Fibroblast of peridontal ligament (primary cell): ENCODE measurements around the gene CNKSR3.

ENCODE experiments used
- DNase-seq: peaks from one replicate; pipeline ENCODE4 v3.0.0-alpha.2; 2010; ENCODE audit errors: extremely low read depth

Gene CNKSR3

DNA sequence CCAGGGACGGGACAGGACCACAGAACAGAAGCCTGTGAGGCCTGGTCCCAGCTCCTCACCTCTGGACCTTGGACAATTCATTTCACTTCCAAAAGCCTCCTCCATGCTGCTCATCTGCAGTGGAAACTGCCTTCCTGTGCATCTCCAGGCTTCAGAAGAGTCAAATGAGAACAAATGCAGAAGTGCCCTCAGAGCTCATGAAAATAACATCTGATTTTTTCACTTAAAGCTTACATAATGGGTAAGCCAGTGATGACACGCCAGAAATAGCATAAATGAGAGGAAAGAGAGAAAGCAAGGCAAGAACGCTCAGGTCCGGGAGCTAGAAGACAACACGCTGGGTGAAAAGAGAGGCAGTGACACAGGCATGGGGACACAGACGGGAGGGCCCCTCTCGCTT lies 7.9 kb downstream of the CNKSR3 start:
- DNase-seq, result no peak

DNA sequence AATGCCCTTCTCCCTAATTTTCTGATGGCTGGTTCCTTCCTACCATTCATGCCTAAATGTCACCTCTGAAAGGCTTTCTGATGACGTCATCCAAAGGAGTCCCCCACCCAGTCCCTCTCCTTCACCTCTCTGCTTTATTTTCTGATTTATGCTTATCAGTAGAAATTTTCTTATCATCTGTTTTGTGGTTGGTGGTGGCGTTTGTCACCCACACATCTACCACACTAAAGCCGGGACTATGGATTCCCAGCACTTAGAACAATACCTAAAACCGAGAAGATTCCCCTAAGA lies 9.0 kb downstream of the CNKSR3 start:
- no peak for DNase-seq

DNA sequence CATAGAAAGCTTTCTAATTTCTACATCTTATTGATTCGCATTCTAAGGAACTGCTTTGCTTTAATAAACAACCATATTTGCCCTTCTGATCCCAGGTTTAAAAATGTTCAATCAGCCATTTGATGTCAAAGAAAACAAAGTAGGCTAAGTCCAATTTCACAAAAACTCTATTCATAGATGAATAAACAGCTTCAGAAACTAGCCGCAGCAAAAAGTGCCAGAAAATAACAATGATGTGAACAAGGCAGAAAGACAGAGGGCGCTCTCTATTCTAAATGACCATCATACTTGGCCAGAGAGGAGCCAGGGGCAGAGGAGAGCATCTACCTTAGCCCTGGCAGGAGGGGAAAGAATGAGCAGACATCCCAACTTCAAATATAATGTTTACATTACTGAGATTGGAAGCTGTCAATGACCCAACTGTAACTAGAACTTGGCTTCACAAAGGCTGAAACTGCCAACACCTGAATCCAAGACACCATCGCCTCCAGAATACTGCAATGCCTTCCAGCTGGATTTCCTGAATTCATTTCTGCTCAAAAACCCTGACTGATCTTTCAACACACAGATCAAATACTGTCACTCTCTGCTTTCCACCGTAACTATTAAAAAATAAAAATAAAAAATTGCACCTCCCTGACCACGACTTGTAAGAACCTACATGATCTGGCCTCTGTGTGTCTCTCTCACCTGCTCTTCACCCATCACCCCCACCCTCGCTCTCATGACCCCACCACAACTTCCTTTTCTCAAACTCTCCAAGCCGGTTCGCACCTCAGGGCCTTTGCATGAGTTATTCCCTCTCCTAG lies 9.5 kb downstream of the CNKSR3 start:
- no peak for DNase-seq

DNA sequence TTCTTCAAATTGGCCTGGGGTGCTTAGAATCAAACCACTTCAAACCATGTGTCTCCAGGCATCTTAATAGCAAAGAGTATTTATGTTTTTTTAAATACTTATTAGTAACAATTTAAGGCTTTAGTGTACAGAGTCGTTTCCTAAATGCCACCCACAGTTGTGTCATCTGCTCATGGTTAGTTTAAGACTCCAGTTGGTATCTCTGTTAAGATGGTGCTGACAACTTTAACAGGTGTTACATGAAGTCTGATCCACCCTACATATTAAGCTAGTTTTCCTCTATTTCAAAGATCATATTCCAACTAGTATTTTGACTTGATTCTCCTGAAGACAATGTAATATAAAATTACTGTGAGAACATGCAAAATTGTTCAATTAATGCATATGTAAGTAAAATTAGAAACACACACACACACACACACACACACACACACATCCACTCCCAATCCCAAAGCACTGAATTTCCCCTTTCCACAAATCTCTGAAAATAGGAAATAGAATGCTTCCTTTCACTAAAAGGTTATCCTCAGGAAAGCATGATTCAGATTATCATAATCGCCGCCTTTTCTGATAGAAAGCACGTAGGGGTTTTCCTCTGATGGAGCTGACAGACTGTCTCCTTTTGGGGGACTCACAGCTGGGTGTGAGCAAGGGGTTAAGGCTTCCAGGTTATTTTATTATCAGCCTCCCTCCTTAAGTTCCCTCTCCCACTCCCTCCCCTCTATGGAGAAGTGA lies 10.5 kb downstream of the CNKSR3 start:
- no peak for DNase-seq

DNA sequence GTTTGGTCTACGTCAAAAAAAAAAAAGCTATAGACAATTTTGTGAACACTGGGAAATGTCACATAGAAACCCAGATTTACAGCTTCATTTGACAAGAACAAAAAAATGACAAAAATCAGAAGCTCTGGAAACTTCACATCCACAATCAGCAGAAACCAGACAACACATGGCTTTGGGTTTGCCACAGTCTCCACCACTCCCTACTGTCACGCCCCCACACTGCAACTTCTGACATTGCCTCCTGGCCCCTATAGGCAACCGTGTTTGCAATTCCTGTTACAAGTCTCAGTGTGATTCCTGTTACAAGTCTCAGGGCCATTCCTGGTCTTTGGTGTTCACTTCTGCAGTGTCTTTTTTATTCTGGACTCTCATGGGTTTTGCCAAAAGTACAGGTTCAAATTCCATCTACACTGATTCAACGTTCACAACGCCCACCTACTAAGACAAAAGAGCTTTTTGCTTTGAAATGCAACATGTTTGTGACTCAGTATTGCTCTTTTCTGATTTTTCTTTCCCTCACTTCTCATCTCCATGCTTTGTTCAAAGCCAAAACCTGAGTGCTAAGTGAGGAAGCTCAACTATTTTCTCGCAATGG lies 12.0 kb downstream of the CNKSR3 start:
- DNase-seq, result no peak

DNA sequence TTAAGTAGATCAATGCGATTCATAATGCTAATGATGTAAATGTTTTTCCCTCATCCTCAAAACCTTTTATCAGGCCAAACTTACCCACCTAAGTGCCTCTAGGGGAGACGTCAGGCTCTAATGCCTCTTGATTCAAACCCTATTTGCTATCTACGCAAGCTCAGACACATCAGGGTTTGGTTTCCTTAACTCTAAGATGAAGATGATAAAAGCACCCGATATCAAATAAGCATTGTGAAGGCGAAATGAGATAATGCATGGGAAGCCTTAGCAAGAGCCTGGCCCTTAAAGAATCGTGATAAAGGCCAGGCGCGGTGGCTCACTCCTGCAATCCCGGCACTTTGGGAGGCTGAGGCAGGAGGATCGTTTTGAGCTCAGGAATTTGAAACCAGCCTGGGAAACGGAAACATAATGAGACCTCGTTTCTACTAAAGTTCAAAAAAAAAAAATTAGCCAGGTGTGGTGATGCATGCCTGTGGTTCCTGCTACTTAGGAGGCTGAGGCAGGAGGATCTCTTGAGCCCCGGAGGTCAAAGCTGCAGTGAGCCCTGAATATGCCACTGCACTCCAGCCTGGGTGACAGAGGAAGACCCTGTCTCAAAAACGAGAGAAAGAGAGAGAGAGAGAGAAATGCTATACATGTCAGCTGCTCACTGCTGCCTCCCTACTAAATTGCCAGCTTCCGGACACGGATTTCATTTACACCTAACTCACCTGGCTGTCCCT lies 13.5 kb downstream of the CNKSR3 start:
- DNase-seq, result no peak

DNA sequence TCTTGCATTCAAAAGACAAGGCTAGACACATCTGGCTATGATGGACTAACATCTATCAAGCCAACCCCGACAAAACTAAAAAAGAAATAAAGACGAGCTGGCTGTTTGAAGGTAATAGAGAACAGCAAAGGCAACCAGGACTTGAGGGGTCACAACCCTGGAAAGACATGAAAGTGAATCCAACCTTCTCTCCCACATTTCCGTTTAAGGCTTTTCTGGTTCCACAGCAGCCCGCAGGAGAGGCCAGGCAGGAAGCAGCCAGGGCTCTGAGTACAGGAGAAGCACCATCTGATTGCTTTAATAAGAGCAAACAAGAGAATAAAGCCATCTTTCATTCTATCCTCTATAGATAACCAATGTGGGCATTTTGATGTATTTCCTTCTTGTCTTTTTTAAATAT lies 14.3 kb downstream of the CNKSR3 start:
- DNase-seq, result no peak

DNA sequence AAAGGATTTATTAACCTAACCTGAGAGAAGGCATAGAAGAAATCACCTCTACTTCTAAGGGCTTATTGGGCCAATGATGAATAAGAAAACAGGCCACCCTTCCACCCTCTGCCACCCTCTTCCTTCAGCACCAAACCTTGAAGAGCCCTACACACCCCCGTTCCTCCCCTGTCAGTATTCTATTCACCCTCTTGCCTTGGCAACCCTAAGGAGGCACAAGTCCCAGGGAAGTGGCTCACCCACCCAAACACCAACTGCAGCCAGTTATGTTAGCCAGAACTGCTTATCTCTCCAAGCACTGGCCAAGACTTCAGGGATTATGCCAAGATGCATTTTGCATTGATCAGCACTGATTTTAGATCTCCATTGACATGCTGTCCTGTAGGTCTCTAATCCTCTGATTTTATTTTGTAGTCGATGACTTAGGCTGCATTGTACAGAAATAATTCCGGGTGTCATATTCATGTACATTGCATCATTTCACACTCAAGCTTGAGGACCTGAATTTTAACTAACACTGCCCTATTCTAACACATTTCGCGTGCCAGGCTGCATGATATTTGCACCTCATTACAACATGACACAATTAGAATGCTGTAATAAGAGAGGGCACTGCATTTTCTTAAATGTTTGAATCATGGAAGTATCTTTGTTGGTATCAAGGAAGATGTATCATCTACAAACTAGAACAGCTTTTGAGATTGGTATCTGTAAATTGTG lies 15.7 kb downstream of the CNKSR3 start:
- DNase-seq, result no peak

DNA sequence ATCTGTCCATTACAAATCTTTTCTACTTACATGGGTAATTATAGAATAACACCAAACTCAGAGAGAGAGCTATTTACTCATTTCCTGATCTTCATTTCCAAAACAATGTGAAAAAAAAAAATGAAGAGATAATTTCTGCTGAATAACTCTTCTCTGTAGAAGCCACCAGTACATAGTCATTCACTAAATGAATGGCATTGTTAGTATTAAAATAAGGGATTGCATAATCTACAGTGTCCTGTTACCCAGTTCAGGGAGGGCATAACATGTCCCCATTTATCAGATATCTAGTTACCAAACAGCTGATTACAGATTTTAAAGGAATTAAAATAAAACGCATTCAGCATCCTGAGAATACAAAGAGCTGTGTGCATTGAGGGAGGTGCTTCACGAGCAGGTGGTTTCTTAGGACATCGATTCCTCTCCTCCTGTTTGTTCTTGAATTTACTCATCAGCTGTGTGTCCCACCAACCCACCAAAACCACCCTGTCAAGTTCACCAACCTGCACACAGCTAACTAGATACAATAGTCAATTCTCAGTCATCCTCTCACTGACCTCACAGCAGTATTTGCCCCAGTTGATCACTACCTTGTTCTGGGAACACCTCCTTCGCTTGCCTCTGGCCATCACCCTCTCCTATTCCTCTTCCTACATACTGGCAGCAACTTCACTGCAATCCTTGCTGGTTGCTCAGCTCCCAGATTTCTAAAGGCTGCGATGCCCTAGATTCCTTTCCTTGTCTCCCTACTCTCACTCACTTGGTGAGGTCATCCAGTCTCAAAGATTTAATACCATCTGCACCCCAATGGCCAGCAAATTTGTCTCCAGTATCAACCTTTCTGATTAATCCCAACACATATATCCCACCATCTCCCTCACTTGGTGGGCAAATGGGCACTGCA lies 18.7 kb downstream of the CNKSR3 start:
- peak; percentile 43 for DNase-seq

DNA sequence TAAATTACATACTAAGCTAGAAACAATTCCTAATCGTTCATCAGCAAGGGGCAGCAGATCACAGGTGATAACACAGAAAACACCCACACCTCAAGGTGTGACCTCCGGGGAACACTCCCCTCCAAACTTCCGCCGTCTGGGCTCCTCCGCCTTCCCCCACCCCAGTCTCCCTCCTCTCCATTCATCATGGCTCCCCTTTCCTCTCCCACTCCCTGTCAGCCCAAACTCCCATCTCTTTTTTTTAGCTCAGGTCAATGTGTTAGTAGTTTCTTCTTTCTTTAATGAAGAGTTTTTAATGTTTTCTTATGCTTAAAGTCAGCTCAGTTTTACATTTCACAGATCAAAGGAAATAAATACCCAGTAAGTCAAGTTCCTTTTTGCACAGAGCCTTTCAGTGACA lies 20.7 kb downstream of the CNKSR3 start:
- no peak for DNase-seq

DNA sequence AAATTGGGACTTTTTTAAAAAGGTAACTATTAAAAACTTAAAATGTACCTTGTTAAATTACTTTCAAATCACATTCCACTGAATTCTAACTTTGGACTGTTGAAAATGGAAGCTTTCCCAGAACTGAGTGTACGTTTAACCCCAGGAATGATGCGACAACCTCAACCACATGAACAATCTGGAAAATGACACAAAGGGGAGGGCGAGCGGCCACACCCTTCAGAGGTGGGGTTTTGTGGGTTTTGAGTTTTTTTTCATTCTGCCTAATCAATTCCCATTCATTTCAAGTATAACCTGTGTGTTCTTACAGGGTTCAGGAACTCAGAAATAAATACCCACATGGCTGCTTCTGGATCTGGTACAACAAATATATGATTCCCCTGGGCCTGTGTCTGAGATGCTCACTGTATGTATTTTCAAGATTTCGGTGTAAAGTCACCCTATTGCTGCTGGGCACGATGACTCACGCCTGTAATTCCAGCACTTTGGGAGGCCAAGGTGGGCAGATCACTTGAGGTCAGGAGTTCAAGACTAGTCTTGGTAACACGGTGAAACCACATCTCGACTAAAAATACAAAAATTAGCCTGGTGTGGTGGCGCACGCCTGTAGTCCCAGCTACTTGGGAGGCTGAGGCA lies 21.6 kb downstream of the CNKSR3 start:
- peak; percentile 77 for DNase-seq

DNA sequence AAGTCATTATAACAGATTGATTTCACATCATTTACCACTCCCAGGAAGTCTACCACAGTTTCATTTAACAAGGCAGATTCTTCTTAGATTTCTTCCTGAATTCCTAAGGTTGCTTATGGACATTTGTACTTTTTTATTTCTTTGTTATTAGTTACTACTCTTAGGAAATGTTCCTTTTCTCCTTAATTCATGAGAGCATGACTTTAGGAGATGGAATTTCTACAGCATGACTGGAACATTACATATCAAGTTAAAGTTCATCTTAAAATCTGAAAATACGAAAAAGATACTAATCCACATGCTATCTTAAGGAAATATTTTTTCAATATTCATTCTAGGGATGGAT lies 22.3 kb downstream of the CNKSR3 start:
- DNase-seq, result peak; percentile 51

DNA sequence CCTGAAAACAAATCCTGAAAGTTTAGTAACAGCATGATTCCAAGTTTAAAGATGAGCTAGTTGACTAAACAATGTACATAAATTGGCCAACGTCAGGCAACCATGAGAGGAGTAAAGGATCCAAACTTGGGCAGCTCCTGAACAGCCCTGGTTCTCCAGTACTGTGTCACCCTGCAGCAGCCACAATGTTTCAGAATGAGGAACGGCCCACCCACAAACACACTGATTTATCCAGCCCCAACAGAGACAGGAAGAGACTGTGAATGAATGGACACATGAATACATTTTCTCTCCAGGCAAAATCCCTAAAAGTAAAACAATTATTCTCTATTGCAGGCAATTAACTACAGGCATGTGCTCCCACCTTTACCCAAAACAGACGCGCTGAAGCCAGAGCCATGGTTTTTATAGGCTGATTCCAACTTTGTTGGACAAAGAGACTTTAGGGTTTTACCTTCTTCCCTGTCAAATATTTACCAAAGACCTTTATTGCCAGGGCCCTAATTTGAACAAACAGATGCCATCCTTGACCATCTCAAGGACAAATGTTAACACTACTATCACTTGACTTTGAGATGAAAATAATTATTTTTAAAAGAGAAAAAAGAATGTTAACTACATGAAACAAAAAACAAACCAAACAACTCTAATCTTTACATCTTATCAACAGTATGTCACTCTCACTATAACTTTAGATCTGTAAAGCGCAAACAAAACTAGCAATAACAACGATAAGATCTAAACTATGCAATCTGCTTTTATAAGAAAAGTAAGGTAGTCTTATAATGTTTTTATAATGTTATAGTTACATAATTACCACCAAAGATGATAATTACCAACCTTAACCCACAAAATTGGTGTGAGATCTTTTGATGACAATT lies 22.9 kb downstream of the CNKSR3 start:
- DNase-seq, result no peak

DNA sequence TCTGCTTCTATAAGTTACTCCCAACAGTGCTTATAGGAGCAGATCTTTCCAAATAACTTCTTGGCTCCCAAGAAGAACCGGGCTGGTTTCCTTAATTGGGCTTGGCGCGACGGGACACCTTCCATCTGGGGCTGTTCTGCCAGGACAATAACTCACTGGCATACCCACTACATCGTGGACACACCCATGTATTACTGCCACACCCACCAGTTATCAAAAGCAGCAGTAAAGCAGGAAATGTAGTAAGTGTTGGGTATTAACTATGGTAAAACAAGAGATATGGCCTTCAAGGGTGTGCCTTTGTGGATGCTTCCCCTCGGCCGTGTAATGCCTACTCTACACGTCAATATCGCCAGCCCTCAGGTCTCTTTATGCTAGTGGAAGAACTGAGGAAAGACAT lies 24.7 kb downstream of the CNKSR3 start:
- no peak for DNase-seq

DNA sequence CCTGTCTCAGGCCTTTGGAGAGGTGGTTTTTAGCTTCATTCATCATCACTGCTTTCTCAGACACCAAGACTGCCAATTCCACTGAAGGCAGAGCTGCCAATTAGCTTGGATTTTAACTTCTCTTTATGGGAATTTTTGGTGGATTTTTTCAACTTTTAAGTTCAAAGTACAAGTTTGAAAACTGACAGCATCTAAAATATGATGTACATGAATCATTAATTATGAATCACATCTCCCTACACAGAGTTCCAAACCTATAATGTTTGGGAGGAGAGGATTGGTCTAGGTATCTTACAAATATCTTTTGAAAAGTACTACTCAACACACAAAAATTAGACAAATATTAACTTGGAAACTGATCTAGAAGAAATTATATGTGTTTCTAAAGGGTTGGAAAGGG lies 25.5 kb downstream of the CNKSR3 start:
- no peak for DNase-seq

DNA sequence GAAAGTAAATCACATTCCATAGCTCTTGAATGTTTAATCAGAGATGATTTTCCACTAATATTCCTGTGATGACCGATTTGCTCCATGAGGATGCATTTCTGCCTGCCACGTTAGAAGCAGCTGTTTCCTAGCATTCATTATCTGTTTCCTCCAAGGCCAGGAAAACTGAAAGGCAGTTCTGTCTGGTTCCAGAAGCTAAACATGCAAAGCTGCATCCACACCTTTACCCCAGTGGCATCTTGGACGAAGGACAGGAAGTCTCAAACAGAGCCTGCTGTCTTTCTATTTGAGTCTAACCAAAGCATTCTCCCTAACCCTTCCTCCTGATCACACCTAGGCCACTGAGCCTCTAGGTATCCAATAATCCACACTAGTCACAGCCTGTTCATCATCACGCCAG lies 27.6 kb downstream of the CNKSR3 start:
- no peak for DNase-seq

DNA sequence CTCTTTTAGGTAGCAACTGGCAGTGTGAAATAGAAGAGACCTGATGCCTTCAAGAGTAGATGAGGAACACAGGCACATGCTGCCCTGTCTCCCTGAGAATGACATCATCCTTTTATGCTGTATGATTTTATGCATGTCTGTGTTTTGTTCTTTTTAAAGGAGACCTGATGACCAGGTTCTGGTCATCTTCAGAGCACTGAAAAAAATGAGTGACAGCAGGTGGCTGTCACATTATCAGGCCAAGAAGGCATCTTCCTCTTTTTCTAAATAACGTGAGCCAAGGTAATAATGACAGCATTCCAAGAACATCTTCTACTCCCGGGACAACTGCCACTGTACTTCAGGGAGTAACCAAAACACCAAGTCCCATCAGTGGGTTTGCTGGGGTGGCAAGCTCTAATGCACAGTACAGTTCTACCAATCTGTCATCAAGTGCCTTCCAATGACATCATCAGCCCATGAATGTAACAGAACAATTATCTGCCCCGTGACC lies 28.9 kb downstream of the CNKSR3 start:
- DNase-seq, result no peak

DNA sequence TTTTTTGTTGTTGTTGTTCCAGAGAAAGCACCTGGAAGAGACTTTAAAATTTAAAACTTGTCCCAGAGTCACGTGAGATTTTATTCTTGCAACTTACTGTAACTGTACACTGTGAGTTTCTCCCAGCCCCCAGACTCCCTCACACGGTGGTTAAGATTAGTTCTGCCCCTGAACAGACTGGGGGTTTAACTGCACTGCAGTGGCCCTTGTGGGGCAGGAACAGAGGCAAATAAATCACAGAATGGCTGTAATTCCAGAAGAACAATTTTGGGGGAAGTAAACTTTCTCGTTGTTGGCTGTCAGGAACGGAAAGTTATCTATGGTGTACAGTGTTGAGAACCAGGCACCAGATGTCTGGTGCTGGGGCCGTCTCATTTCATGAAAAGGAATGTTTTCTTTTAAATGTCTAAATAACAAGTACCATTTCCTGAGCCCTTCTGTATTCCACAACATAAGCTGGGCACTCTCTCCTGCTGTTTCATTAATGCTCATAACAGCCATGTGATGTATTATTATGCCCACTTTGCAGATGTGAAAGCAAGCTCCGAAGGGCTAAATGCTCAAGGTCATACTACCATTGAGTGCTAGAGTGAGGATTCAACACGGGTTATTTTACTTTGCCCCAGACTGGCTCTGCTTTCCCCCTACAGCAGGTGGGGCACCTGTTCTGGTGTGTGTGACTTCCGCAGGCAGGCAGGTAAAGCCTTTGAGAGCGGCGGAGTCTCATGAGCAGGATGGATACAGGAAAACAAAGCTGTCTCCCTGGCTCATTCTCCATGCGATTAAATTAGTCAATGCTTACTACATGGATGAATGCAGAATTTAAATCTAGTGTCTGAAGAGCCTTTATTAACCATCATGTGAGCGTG lies 30.5 kb downstream of the CNKSR3 start:
- DNase-seq, result no peak
